Colonic mucosa (tissue), 4 donors: ENCODE data around the gene PREX1. TPM values are rescaled to one million over a fixed set of nuclear protein-coding genes. Genes with fewer than 3 reads are reported as not detected.

Source experiments
- DNase-seq: peaks from one replicate; pipeline ENCODE4 v3.0.0-alpha.2; 2020
- H3K27ac ChIP-seq: fragments of 200-600 bp; one replicate; pipeline ENCODE4 v1.8.0; 2021
- H3K27me3 ChIP-seq: fragments of 200-600 bp; one replicate; pipeline ENCODE4 v1.8.0; 2021
- H3K36me3 ChIP-seq: fragments of 200-600 bp; one replicate; pipeline ENCODE4 v1.8.0; 2021
- H3K4me1 ChIP-seq: fragments of 200-600 bp; one replicate; pipeline ENCODE4 v1.8.0; 2021; ENCODE audit warnings: mild to moderate bottlenecking
- H3K4me3 ChIP-seq: fragments of 200-600 bp; one replicate; pipeline ENCODE4 v1.8.0; 2021
- H3K9ac ChIP-seq, 2 donors: one replicate each; pipeline ENCODE4 v1.7.0; 2013; ENCODE audit warnings: control low read depth in 2 of 2, low read depth in 2 of 2, low read length in 2 of 2
- H3K9me3 ChIP-seq: fragments of 200-600 bp; one replicate; pipeline ENCODE4 v1.8.0; 2021
- intact Hi-C: fragments of 100-400 bp; cut with DNase I; formaldehyde crosslinking; loops from one replicate; pipeline ENCODE4 v1.14.1; 2022
- total RNA-seq, 2 donors: library from RNA; stranded (reverse); fragmentation: NEBNext Ultra II Directional in 1 of 2; extraction: Animal tissue kit (Norgen Biotek cat#: 25700) in 1 of 2; gene quantifications; one replicate each; pipeline ENCODE4 v1.2.1, GENCODE V29; 2021
- TF ChIP-seq, protein P1 (sequence below): fragments of 200-600 bp; IDR thresholded peaks from one replicate; pipeline ENCODE4 v1.8.0; 2022; ENCODE audit warnings: antibody characterized with exemption, mild to moderate bottlenecking
- donor health status: healthy.
- donor health status: DM: no; HTN: no; CAD: no.
- donor health status: DM: no; HTN: no; CAD: no.

PREX1 gene
- total RNA-seq, 2 donors from 2014 or later: 7.2 to 24.6 TPM

DNA sequence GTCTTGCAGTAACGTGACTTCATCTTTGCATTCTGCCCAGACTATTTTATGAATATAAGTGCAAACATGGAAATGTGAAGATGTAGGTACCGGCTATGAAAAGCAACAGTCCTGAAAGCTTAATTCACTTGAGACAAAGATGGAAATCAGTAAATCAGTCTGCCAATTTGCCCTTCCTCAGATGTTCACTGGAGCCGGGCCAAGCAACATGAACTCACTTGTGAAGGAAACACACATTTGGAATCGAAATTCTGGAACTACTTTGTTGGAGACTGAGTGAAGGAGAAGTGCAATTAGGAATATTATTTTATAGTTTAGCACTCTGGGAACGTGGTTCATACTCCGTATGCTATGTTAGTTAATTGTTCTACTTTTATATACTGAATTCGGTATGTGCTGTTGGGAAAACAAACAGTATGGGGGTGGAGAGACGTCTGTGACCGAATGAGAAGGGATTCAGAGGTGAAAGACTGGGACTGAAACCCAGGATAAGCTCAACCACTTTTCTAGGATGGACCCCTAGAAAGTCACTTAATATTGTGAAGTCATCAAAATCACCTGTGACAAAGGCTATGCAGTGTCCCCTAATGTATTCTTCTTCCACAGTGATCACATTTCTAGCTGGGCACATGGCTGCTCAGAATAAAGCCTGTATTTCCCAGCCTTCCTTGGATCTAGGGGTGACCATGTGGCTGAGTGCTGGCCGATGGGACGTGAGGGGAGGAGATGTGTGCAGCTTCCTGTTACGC is 95.5 kb downstream of the PREX1 start:
- H3K36me3 ChIP-seq: no peaks in the 10 kb centered on the region
- H3K27ac ChIP-seq: no peak overlapping the region
- TF ChIP-seq, protein P1, sequence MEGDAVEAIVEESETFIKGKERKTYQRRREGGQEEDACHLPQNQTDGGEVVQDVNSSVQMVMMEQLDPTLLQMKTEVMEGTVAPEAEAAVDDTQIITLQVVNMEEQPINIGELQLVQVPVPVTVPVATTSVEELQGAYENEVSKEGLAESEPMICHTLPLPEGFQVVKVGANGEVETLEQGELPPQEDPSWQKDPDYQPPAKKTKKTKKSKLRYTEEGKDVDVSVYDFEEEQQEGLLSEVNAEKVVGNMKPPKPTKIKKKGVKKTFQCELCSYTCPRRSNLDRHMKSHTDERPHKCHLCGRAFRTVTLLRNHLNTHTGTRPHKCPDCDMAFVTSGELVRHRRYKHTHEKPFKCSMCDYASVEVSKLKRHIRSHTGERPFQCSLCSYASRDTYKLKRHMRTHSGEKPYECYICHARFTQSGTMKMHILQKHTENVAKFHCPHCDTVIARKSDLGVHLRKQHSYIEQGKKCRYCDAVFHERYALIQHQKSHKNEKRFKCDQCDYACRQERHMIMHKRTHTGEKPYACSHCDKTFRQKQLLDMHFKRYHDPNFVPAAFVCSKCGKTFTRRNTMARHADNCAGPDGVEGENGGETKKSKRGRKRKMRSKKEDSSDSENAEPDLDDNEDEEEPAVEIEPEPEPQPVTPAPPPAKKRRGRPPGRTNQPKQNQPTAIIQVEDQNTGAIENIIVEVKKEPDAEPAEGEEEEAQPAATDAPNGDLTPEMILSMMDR: no peak
- intact Hi-C loops: no loop called here
- DNase-seq: no peak
- H3K9ac ChIP-seq: no peak overlapping the region
- H3K4me1 ChIP-seq: no peaks in the 10 kb centered on the region
- H3K4me3 ChIP-seq: no peak overlapping the region
- no peaks in the 10 kb centered on the region for H3K27me3 ChIP-seq
- H3K9me3 ChIP-seq: no peaks in the 10 kb centered on the region

DNA sequence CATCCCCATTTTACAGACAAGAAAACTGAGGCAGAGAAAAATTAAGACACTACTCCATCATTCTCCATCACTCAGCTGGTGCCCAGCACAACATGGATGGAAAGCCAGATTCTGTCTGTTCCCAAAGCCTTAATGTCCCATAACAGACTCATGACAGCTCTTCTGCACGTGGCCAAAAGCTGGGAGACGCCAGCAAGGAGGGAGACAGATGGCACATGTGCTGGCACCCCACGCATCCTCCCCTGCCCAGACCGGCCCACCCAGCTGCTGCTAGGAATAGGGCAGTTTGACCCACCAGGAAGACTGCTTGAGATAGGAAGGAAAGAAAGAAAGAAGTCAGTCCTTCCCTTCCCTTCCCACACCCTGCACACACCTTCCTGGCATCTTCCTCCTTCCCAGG is 96.3 kb downstream of the PREX1 start:
- Histone ChIP-seq H3K9me3 (no peaks in the 10 kb centered on the region), H3K4me1 (no peaks in the 10 kb centered on the region), H3K27me3 (no peaks in the 10 kb centered on the region), H3K27ac (no peak overlapping the region), H3K4me3 (no peak overlapping the region), H3K36me3 (no peaks in the 10 kb centered on the region), H3K9ac (no peak overlapping the region)
- DNase-seq: no peak
- intact Hi-C loops: no loop called here
- TF ChIP-seq, protein P1: no peak

DNA sequence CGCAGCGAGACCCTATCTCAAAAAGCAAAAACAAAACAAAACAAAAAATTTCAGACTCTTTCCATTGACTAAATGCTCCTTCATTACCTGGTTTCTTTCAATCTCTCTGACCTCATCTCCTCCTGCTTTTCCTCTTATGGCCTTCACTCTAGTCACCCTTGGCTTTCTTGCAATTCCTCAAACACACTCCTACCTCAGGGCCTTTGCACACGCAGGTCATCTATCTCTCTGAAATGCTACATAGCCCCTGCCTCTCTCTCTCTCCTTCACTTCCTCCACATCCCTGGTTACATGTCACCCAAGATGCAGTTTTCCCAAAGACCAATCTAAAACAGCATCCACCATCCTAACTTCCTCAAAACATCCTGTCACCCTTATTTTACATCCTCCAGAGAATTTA is 96.8 kb downstream of the PREX1 start:
- Histone ChIP-seq H3K4me1 (no peaks in the 10 kb centered on the region), H3K27ac (no peak overlapping the region), H3K9me3 (no peaks in the 10 kb centered on the region), H3K36me3 (no peaks in the 10 kb centered on the region), H3K27me3 (no peaks in the 10 kb centered on the region), H3K4me3 (no peak overlapping the region), H3K9ac (no peak overlapping the region)
- TF ChIP-seq, protein P1: no peak
- intact Hi-C loops: no loop called here
- DNase-seq: no peak

GRCh38 chr20:48729538-48729937 is 98.3 kb downstream of the PREX1 start:
- H3K27me3 ChIP-seq: no peaks in the 10 kb centered on the region
- intact Hi-C loops: no loop called here
- no peak for DNase-seq
- TF ChIP-seq, protein P1: no peak
- no peaks in the 10 kb centered on the region for H3K9me3 ChIP-seq
- H3K4me1 ChIP-seq: no peaks in the 10 kb centered on the region
- H3K9ac ChIP-seq: no peak overlapping the region
- H3K36me3 ChIP-seq: no peaks in the 10 kb centered on the region
- no peak overlapping the region for H3K4me3 ChIP-seq
- H3K27ac ChIP-seq: no peak overlapping the region

- Histone ChIP-seq H3K9ac (no peak overlapping the region), H3K4me3 (no peak overlapping the region), H3K4me1 (no peaks in the 10 kb centered on the region), H3K27me3 (no peaks in the 10 kb centered on the region), H3K36me3 (no peaks in the 10 kb centered on the region), H3K27ac (no peak overlapping the region), H3K9me3 (no peaks in the 10 kb centered on the region)
- intact Hi-C loops: no loop called here
- no peak for DNase-seq
- TF ChIP-seq, protein P1: no peak
These were observed 99.6 kb downstream of the PREX1 start for GRCh38 chr20:48728042-48728825.
